Measurements from ENCODE around the gene REEP3. TPM values are rescaled to one million over a fixed set of nuclear protein-coding genes. Genes with fewer than 3 reads are reported as not detected.

Gene REEP3
- total RNA-seq, 1 experiment from 2014 or later, result 135 TPM

DNA sequence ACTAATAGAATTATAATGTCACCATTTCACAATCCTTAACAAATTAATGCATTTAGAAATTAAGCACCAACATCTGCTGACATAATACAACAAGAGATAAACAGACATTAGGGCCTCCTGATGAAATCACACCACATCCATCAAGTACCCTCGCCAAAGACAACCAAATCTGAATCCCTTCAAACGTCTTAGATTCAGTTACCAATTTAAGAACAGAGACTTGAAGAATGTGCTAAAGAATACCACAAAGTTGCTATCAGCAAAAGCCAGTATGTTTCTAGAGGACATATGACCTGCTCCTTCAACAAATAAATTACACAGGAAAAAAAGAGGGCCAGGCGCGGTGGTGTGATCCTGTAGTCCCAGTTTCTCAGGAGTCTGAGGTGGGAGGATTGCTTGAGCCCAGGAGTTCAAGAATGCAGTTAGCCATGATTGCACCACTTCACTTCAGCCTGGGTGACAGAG is 144.5 kb downstream of the REEP3 start:
- Histone ChIP-seq H3K27me3 (ENCODE audit: control insufficient read depth, insufficient read depth, low read length) (no peaks in the 10 kb centered on the region), H3K27ac (ENCODE audit: low read length) (no peak overlapping the region), H3K36me3 (ENCODE audit: control insufficient read depth, insufficient read depth, low read length) (no peaks in the 10 kb centered on the region), H3K4me1 (ENCODE audit: control insufficient read depth, insufficient read depth, low read length) (no peaks in the 10 kb centered on the region), H3K9me3 (ENCODE audit: control insufficient read depth, insufficient read depth, low read depth, low read length) (no peaks in the 10 kb centered on the region), H3K4me3 (ENCODE audit: low read depth in 2 of 2, low read length in 2 of 2) (no peak overlapping the region)
- TF ChIP-seq TCF7L2 (IDR thresholded peaks at IDR 0.05; ENCODE audit: low read depth, low read length) (no peak), POLR2AphosphoS5 (IDR thresholded peaks at IDR 0.05; ENCODE audit: low read depth, low read length) (no peak), REST (IDR thresholded peaks at IDR 0.05; ENCODE audit: insufficient read depth in 1 of 2, low read depth in 2 of 2, low read length in 1 of 2) (no peak), SIN3A (IDR thresholded peaks at IDR 0.05; ENCODE audit: borderline replicate concordance, insufficient read depth, low read depth, low read length) (no peak)
- TF ChIP-seq, protein P1, sequence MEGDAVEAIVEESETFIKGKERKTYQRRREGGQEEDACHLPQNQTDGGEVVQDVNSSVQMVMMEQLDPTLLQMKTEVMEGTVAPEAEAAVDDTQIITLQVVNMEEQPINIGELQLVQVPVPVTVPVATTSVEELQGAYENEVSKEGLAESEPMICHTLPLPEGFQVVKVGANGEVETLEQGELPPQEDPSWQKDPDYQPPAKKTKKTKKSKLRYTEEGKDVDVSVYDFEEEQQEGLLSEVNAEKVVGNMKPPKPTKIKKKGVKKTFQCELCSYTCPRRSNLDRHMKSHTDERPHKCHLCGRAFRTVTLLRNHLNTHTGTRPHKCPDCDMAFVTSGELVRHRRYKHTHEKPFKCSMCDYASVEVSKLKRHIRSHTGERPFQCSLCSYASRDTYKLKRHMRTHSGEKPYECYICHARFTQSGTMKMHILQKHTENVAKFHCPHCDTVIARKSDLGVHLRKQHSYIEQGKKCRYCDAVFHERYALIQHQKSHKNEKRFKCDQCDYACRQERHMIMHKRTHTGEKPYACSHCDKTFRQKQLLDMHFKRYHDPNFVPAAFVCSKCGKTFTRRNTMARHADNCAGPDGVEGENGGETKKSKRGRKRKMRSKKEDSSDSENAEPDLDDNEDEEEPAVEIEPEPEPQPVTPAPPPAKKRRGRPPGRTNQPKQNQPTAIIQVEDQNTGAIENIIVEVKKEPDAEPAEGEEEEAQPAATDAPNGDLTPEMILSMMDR (IDR thresholded peaks at IDR 0.05), result no peak
- intact Hi-C loops (cut with micrococcal nuclease; ENCODE audit: unreplicated experiment), result no loop called here
- no peak for DNase-seq (ENCODE audit: low read depth, low spot score)
- BruUV-seq (replicated peaks), result no TSS peak
- POLR2A ChIA-PET, result no interaction called here
- CTCF ChIA-PET, result no interaction called here
- ATAC-seq, result no peak
- in situ Hi-C loops (cut with HindIII; ENCODE audit: low pct_unique_long_range_greater_than_20kb, low sequenced_read_pairs), result no loop called here

GRCh38 chr10:63666836-63667383 is 145.7 kb downstream of the REEP3 start:
- Histone ChIP-seq H3K27ac (ENCODE audit: low read length) (no peak overlapping the region), H3K4me1 (ENCODE audit: control insufficient read depth, insufficient read depth, low read length) (no peaks in the 10 kb centered on the region), H3K36me3 (ENCODE audit: control insufficient read depth, insufficient read depth, low read length) (no peaks in the 10 kb centered on the region), H3K27me3 (ENCODE audit: control insufficient read depth, insufficient read depth, low read length) (no peaks in the 10 kb centered on the region), H3K9me3 (ENCODE audit: control insufficient read depth, insufficient read depth, low read depth, low read length) (no peaks in the 10 kb centered on the region), H3K4me3 (ENCODE audit: low read depth in 2 of 2, low read length in 2 of 2) (no peak overlapping the region)
- intact Hi-C loops (cut with micrococcal nuclease; ENCODE audit: unreplicated experiment), result no loop called here
- ChIA-PET POLR2A (no interaction called here), CTCF (no interaction called here)
- in situ Hi-C loops (cut with HindIII; ENCODE audit: low pct_unique_long_range_greater_than_20kb, low sequenced_read_pairs), result no loop called here
- BruUV-seq (replicated peaks), result no TSS peak
- TF ChIP-seq POLR2AphosphoS5 (IDR thresholded peaks at IDR 0.05; ENCODE audit: low read depth, low read length), result no peak
- TF ChIP-seq REST (IDR thresholded peaks at IDR 0.05; ENCODE audit: insufficient read depth in 1 of 2, low read depth in 2 of 2, low read length in 1 of 2), result no peak
- TF ChIP-seq TCF7L2 (IDR thresholded peaks at IDR 0.05; ENCODE audit: low read depth, low read length), result no peak
- TF ChIP-seq, protein P1 (IDR thresholded peaks at IDR 0.05), result no peak
- no peak for TF ChIP-seq SIN3A (IDR thresholded peaks at IDR 0.05; ENCODE audit: borderline replicate concordance, insufficient read depth, low read depth, low read length)
- DNase-seq (ENCODE audit: low read depth, low spot score) (no peak), ATAC-seq (no peak)
